Fibroblast of lung (primary cell): Measurements from ENCODE around the gene DUSP8.

Source experiments
- CTCF ChIP-seq, 2 donors: IDR thresholded peaks in 1 of 2; conservative IDR thresholded peaks in 1 of 2; 1 replicate in 1 of 2; 2 replicates in 1 of 2; pipeline ENCODE4 v1.5.1; 2011 to 2012; ENCODE audit warnings: low read length in 2 of 2, control low read depth in 1 of 2, inconsistent platforms in 1 of 2, low read depth in 1 of 2, mild to moderate bottlenecking in 1 of 2
- EZH2 ChIP-seq: IDR thresholded peaks from 2 replicates; pipeline ENCODE4 v1.5.1; 2012; ENCODE audit warnings: low read length, control low read depth, mild to moderate bottlenecking; ENCODE audit errors: missing control alignments

GRCh38 chr11:1571760-1572196, 293 bp downstream of the DUSP8 start:
- TF ChIP-seq CTCF (conservative IDR thresholded peaks at IDR 0.05 in 1 of 2, IDR thresholded peaks at IDR 0.05 in 1 of 2; ENCODE audit: low read depth in 1 of 2, low read length in 2 of 2) (no peak), EZH2 (no peak)
